GM19099 (cell line): ENCODE results near the gene SMR3A.

ENCODE experiments used
- POLR2A ChIP-seq: IDR thresholded peaks from 3 replicates; pipeline ENCODE4 v1.6.1; 2011; ENCODE audit warnings: low read depth; ENCODE audit not compliant: insufficient read length; ENCODE audit errors: extremely low read depth

SMR3A gene

DNA sequence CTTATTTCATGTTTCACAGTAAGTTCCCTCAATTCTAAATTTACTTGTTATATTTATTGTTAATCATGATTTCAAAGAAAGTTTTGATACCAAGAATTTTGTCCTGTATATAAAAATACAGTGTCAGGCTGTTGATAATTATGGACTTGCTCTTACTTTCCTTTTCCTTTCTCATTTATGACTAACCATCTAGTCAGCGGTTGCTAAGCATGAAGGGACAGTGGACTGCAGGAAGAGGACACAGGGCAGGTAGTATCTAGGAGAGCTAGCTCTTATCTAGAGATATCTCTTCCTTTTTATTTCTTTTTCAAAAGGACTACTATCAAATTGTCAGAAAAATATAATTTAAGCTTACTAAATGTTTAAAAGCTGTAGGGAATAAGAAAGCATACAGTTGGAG is 38.8 kb downstream of the SMR3A start:
- TF ChIP-seq POLR2A = no peak

DNA sequence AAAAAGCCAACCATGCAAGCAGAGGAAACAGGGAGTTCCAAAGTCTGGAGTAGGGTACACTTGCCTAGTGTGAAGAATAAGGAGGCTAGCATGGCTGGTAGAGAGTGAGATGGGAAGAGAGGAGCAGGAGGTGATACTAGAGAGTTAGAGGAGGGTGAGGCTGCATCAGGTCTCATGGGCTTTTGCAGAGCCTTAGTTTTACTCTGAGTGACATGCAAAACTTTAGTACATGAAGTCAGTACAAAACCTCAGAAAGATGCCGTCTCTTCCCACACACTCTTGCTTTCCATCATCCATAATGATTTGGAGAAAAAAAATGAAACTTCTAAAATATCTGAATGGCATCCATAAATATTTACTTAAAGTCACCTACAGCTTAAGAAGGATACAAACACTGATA is 42.2 kb downstream of the SMR3A start:
- TF ChIP-seq POLR2A = no peak

DNA sequence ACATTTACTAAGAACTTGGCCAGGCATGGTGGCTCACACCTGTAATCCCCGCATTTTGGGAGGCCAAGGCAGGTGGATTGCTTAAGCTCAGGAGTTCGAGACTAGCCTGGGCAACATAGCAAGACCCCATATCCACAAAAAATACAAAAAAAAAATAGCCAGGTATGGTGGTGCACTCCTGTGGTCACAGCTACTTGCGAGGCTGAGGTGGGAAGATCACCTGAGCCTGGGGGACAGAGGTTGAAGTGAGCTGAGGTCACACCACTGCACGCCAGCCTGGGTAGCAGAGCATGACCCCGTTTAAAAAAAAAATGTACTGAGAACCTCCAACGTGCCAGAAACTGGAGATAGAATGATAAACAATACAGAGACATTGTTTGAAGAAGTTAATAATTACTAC is 45.2 kb downstream of the SMR3A start:
- TF ChIP-seq POLR2A = no peak
